ENCODE measurements around the gene HOXA5.
A peak's percentile ranks its signal among the peaks of the same experiment; 100 is the strongest.

The HOXA5 gene

DNA sequence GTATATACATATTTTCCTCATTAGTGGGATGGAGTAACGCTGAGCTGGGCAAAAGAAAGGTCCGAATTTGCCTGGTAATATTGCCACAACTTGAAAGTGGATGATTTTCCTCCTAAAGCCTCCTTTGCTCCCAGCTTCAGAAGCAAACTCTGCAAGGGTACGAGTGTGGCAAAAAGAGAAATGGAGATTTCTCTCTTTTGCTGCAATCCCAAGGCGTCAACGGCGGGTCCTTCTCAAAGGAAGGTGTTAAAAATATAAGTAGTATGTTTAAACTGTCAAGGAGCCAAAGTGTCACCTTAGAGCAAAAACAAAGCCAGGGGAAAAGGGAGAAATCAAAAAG lies 28.6 kb downstream of the HOXA5 start:
- no peak for DNase-seq (ENCODE audit: low spot score)
- Histone ChIP-seq H3K27ac (no peak overlapping the region), H3K4me3 (peak overlapping the region; percentile 46)
- TF ChIP-seq, protein P1, sequence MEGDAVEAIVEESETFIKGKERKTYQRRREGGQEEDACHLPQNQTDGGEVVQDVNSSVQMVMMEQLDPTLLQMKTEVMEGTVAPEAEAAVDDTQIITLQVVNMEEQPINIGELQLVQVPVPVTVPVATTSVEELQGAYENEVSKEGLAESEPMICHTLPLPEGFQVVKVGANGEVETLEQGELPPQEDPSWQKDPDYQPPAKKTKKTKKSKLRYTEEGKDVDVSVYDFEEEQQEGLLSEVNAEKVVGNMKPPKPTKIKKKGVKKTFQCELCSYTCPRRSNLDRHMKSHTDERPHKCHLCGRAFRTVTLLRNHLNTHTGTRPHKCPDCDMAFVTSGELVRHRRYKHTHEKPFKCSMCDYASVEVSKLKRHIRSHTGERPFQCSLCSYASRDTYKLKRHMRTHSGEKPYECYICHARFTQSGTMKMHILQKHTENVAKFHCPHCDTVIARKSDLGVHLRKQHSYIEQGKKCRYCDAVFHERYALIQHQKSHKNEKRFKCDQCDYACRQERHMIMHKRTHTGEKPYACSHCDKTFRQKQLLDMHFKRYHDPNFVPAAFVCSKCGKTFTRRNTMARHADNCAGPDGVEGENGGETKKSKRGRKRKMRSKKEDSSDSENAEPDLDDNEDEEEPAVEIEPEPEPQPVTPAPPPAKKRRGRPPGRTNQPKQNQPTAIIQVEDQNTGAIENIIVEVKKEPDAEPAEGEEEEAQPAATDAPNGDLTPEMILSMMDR (IDR thresholded peaks at IDR 0.05) = no peak

DNA sequence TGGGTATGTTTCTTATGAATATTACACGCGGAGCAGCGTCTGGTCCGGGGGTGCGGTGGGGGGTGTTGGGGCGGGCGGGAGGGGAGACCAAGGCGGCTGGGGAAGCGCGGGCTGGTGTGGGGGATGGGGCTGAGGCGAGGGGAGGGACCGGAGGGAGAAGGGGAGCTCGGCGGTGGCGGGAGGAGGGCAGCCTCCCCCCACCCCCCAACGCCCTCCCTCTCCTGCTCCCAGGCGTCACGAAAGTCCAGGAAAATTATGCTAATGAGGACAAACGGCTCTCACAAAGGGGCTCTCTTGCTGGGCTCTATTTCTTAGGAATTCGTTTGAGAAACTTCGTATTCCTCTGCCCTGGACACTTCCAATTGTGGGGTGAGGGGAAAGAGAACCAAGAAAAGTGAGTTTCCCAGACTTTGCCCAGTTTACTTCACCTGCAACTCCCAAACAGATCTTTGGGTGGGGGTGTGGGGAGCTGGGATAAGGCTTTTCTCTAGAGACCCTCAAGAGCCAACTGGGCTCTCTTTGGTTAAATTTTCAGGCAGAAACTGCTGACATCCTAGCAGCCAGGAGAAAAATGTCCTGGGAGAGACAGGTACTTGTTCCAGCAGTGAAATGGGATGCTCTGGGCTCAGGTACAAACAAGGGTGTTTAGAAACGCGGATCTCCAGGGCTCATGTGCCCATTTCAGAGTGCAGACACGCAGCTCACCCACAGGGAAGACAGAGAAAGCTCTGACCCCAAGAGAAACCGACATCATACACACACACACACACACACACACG lies 29.3 kb downstream of the HOXA5 start:
- Histone ChIP-seq H3K4me3 (peak overlapping the region; percentile 65), H3K27ac (peak overlapping the region; percentile 3 to 79)
- DNase-seq (ENCODE audit: low spot score) = peak; percentile 54

DNA sequence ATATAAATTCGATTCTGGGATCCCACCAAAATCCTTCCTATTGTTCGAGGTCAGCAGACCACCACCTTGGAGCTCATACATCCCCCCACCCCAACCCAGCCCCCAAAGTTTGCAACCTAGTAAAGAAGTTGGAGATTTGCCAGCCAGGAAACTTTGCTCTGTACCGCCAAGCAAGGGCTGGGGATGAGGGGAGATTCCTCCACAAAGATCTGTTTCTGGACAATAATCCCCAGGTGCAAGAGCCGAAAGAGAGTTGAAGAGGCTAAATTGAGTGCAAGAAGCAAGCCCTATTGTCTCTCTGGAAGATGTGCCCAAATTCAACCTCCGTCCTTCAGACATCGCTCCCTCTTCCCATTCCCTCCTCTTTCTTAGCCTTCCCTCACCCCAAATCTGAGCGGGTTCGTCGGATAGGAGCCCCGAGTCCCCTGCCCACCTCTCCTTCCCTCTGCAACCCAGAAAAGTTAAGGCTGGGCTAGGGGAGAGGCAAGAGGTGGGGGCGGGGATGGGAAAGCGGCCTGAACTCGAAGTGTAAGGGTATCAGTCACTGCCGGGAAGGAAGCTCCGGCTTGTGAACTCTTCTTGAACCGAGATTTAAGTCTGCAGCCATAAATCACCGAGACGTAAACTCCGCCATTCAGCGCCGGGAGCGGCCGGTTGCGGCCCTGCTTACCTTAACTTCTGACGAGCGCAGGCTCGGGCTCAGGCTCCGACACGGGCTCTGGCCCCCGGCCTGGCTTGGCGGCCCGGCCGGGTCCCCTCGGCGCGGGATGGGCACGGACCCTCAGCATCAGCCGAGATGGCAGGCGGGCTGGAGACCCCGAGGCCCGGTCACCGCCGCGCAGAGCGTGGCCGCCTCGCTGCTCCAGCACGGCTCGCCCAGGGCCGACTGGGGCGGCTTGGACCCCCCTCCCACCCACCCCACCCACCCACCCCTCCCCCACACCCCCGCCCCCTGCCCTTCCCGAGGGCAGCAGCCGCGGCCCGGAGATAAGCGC lies 30.2 kb downstream of the HOXA5 start:
- H3K27ac ChIP-seq = peak overlapping the region; percentile 3 to 79
- TF ChIP-seq, protein P1 (IDR thresholded peaks at IDR 0.05) = no peak
- peak; percentile 52 for DNase-seq (ENCODE audit: low spot score)
- H3K4me3 ChIP-seq = peak overlapping the region; percentile 65

More for the DNA sequence above, 29.3 kb downstream of the HOXA5 start:
- TF ChIP-seq, protein P1 (IDR thresholded peaks at IDR 0.05) = no peak

DNA sequence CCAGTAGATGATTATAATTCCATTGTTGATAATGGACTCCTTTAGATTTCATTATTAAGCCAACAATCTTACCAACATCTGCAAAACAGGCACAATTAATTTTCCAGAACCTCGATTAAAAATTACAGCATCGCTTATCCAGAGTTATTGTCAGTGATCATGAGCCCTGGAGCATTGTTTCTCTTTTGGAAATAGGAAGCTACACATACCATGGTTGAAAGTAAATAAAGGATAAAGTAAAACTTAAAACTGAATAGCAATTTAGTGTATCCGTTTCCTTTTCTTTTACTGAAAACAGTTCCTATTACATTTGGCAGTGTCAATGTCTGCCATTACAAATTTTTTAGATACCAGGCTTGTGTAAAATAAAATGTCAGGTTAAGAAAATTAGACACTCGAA lies 31.1 kb downstream of the HOXA5 start:
- Histone ChIP-seq H3K4me3 (peak overlapping the region; percentile 65), H3K27ac (peak overlapping the region in 1 of 2 donors; percentile 79)
- DNase-seq (ENCODE audit: low spot score) = no peak
- TF ChIP-seq, protein P1 (IDR thresholded peaks at IDR 0.05) = no peak

DNA sequence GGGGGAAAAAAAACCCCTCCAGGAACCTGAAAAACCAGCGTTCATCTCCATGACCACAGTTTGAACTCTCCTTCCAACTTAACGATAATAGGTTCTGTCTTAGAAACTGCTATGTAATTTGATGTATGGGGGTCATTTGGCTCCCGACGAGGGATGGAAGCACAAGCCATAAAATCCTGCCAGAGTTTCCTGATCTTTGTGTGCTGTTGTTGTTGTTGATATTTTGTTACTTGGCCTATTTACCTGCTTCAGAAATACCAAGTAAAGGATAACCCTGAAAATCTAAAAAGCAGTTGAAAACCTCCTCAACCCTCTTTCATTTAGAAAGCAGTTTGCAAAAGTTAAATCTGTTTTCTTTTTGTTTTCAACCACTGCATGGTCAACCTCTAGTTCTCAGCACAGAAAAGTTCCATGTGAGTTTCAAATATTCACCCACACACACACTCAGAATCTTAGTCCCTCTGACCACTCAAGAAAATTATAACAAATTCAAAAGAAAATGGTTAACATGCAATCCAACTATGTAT lies 31.7 kb downstream of the HOXA5 start:
- no peak overlapping the region for H3K4me3 ChIP-seq
- H3K27ac ChIP-seq = peak overlapping the region in 1 of 2 donors; percentile 34

DNA sequence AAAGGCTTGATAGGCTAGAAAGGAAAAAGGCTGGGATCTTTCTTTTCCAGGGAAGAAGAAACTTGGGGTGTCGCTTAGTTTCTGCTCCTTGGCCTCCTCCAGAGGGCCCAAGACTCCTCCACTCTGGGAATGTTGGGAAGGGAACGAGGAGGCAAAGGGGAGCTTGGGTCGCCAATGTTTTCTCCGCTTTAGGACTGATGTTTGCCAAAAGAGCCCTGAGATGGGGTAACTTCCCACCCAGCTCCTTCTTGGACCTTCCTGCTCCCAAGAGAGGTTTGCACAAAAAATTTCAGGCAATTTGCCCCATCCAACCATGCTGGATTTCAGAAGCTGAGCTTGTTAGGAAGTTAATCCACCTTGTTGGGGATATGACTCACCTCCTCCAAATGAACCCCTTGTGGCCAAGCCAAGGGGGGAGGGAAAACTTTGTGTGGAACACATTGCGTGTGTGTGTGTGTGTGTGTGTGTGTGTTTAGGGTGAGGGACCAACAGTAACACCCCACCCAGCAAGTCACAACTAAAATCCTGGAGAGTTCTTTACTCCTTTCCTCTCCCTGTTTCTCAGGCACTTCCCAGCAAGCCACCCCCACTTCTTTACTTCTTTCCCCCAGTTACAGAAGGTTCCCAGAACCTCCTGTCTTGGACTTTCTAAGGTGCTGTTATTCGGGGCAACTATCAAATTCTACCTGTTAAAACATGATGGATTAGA lies 32.3 kb downstream of the HOXA5 start:
- H3K4me3 ChIP-seq = no peak overlapping the region
- no peak for DNase-seq (ENCODE audit: low spot score)
- peak overlapping the region in 1 of 2 donors; percentile 34 for H3K27ac ChIP-seq
- TF ChIP-seq, protein P1 (IDR thresholded peaks at IDR 0.05) = no peak

More for the DNA sequence above, 31.7 kb downstream of the HOXA5 start:
- TF ChIP-seq, protein P1 (IDR thresholded peaks at IDR 0.05) = no peak
- no peak for DNase-seq (ENCODE audit: low spot score)
